NB4 (cell line): ENCODE results near the gene MACROD2.

ENCODE experiments used
- CTCF ChIP-seq: IDR thresholded peaks from one replicate; pipeline ENCODE4 v1.5.1; 2012; ENCODE audit warnings: low read depth, low read length
- MAX ChIP-seq: IDR thresholded peaks from 2 replicates; pipeline ENCODE4 v1.6.1; 2011; ENCODE audit warnings: low read depth, low read length

- TF ChIP-seq CTCF (no peak), MAX (no peak)
Observed at GRCh38 chr20:14566505-14566904, 571.2 kb downstream of the MACROD2 start.
